GM19395 (cell line): ENCODE results near the gene MRTFA.
"Not testable (repeated sequence)": the region's sequence is repeated elsewhere in the genome, so short reads cannot be mapped to it uniquely, and the experiment has no call there.

Experiments used
- ATAC-seq: cut with Tn5 transposase; IDR thresholded peaks from one replicate; pipeline ENCODE4 v1.9.1; 2021; ENCODE audit warnings: mild to moderate bottlenecking, moderate library complexity; ENCODE audit not compliant: unreplicated experiment

MRTFA gene

DNA sequence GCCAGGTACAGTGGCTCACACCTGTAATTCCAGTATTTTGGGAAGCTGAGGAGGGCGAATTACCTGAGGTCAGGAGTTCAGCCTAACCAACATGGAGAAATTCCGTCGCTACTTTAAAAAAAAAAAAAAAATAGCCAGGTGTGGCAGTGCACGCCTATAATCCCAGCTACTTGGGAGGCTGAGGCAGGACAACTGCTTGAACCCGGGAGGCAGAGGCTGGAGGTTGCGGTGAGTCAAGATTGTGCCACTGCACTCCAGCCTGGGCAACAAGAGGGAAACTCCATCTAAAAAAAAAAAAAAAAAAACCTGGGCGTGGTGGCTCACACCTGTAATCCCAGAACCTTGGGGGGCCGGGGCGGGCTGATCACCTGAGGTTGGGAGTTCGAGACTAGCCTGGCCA lies 37.8 kb downstream of the MRTFA start:
- ATAC-seq, result not testable (repeated sequence)

DNA sequence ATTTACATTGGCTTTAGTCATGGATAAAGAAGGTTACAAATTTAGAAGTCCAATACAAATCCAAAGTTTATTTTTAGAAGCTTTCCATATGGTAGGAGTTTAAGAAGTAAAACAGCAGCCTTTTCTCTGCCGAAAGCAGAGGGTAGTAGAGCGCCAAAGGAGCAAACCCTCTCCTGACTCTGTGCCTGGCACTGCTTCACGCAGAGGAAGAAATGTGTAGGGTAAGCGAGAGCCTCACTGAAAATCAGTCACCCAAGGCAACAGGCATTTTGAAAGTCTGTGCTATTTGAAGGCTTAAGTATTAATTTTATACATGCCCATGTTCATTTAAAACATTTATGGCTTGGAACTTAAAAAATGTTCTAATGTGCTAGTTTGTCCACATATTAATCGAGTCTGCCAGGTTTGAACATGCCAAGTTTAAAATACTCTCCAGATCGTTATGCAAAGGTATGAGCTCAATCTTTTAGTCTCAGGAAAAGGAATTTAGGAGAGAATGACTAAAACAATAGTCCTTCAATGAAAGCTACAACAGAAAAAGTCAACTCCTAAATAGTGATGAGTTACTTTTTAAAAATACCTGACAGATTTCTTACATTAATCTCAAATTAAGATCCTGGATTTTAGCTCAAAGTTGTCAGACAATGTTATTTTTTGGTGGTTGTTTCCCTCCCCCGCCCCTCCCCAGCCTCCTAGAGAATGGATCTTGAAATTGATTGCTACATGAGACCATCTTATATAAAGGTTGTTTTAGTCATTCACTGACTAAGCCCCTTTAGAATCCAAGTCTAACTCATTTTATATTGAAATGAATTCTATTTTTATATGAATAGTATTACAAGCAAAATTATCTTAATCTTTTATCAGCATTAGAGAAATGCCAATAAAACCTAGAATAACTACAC lies 38.7 kb downstream of the MRTFA start:
- no peak for ATAC-seq

DNA sequence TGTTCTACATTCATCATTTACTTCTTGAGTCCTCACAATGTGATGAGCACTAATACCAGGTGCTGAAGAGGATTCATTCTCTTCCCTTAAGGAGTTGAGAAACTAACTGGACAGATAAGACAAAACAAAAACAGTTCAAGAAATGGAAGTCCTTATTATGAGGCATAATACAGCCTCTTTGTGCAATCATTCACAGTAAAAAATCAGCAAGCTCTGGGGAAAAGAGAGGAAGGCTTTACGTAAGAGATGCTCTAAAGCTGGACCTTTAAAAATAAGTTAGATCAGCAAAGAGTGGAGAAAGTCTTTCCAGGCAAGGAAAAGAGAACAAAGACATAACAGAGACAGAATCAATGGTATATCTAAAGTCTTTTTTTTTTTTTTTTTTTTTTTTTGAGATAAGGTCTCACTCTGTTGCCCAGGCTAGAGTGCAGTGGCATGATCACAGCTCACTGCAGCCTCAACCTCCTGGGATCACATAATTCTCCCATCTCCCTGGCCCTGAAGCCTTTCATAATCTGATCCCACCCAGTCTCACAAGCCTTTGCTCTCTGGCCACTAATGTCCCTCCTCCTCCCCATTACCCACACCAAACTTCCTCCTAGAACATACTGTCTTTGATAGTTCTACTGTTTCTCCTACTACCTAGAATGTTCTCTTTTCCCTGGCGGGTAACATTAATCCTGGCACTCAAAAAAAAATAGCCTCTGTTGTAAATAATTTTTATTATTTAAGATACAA lies 40.9 kb downstream of the MRTFA start:
- no peak for ATAC-seq

DNA sequence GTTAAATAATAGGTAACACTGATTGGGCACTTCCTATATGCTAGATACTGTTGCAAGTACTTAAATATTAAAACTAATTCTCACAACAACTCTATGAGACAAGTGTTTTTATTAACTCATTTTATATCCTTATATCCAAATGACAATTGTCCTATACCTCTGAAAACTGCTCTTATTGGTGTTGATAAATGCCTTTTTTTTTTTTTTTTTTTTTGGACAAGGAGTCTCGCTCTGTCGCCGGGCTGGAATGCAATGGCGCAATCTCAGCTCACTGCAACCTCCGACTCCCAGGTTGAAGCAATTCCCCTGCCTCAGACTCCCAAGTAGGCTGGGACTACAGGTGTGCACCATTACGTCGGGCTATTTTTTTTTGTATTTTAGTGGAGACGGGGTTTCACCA lies 41.6 kb downstream of the MRTFA start:
- no peak for ATAC-seq

DNA sequence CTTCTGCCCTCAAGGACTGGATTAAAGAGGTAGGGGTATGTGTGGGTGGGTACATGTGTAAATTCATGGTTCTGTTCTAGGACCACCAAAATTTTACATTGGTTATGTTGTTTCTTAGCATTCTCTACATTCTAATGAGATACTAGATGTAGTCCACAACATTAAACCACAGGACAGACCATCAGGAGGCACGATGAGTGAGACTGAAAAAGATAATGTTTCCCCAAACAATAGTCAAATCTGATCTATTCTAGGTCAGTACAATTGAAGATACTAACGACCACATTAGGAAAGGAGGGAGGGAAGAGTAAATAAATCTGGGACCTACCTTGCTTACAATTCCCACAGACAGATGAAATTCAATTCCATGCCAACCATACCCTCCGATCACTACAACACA lies 42.2 kb downstream of the MRTFA start:
- ATAC-seq, result no peak

DNA sequence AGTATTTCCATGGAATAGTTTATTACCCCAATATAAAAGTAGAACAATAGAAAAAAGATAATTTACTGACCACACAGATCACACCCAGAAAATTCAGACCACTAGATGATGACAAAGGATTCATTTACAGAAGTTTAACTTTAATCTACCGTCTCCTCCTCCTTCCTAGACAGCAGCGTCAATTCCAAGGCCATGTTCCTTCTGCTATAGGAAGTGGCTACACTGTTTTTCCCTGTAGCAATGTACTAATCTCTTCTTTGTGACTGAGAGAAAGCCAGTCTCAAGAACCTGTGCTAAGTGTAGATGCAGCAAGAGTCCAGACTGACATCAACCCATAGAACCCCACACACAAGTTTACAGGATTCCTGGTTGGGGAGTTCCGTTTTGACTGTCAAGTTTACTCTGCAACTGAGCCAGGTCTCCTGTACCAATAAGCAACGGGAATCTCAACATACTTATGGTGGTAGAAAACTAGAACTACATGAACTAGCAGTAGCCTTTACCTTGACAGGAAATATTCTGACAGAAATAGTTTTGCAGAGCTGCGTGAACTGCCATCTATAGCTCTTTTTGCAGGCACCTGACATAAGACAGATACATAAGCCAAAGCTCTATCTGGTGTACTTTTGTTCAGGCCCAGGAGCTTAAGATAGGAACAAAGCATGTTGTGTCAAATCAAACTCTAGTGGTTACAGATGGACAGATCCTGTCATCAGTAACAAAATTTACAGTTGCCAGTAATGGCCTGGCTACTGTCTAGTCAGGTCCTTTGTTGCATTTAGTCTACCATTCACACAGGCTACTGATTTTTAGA lies 42.9 kb downstream of the MRTFA start:
- ATAC-seq, result no peak

DNA sequence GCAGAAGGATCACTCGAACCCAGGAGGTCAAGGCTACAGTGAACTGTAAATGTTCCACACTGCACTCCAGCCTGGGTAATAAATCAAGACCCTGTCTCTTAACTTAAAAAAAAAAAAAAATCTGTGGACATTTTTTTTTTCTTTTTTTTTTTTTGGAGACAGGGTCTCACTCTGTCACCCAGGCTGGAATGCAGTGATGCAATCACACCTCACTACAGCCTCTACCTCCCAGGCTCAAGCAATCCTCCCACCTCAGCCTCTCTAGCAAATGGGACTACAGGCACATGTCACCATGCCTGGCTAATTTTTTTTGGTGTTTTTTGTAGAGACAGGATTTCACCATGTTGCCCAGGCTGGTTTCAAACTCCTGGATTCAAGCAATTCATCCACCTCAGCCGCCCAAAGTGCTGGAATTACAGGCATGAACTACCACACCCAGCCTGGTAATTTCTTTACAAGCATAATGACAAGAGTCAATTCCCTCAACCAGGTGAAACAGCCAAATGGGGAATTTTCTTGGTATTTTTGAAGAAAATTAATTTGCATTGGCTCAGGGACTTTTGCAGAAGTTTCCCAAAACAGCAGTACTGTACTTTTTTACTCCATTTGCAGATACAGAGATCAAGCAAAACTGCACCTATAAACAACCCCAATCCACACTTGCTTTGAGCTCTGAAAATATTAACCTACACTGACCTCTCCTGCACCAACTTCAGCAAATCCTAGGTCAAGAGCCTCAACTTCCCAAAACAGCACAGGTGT lies 44.0 kb downstream of the MRTFA start:
- ATAC-seq, result no peak

DNA sequence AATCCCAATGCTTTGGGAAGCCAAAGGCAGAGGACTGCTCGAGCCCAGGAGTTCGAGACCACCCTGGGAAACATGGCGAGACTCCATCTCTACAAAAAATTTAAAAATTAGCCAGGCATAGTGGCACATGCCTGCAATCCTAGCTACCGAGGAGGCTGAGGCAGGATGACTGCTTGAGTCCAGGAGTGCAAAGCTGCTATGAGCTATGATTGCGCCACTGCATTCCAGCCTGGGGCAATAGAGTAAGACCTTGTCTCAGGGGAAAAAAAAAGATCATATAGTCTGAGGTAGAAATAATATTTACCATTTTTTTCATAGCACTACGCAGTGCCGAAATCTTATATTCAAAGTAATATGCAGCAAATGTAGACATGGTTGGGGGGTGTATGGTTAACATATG lies 47.8 kb downstream of the MRTFA start:
- no peak for ATAC-seq

DNA sequence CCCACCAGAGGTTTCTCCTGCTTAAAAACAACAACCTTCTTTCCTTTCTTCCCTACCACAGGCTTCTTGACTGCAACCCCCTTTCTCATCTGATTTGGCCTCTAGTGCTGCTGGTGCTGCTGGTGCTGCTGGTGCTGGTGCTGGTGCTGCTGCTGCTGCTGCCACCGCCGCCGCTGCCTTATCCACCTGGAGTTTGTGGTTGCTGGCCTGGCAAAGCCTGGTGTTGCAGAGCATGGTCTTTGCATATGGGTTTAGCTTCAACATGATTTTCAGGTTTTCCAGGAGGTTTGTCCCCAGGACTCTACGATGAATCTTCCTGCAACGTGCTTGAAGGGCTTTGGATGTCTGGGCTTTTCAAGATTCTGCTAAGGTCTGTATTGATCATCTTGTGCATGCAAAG lies 49.7 kb downstream of the MRTFA start:
- ATAC-seq, result no peak

DNA sequence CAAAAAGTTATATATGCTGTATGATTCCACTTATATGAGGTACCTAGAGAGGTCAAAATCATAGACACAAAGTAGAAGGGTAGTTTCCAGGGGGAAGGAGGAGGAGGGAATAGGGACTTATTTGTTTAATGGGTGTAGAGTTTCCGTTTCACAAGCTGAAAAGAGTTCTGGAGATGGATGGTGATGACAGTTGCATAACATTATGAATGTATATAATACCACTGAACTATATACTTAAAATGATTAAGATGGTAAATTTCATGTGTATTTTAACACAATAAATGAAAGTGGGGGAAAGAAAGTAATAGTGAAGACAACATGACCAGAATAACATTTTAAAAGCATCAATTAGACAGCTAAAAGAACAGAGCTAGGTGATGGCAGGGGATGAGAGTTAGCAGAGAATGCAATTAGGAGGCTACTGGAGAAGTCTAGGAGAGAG lies 51.2 kb downstream of the MRTFA start:
- no peak for ATAC-seq

DNA sequence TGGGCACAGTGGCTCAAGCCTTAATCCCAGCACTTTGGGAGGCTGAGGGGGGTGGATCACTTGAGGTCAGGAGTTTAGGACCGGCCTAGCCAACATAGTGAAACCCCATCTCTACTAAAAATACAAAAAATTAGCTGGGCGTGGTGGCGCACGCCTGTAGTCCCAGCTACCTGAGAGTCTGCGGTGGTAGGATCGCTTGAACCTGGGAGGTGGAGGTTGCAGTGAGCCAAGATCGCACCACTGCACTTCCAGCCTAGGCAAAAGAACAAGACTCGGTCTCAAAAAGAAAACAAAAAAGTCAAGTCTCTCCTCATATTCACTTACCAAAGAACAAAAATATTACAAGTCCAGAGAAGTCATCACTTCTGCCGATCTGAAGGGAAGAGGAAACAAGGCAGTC lies 51.8 kb downstream of the MRTFA start:
- ATAC-seq, result not testable (repeated sequence)

DNA sequence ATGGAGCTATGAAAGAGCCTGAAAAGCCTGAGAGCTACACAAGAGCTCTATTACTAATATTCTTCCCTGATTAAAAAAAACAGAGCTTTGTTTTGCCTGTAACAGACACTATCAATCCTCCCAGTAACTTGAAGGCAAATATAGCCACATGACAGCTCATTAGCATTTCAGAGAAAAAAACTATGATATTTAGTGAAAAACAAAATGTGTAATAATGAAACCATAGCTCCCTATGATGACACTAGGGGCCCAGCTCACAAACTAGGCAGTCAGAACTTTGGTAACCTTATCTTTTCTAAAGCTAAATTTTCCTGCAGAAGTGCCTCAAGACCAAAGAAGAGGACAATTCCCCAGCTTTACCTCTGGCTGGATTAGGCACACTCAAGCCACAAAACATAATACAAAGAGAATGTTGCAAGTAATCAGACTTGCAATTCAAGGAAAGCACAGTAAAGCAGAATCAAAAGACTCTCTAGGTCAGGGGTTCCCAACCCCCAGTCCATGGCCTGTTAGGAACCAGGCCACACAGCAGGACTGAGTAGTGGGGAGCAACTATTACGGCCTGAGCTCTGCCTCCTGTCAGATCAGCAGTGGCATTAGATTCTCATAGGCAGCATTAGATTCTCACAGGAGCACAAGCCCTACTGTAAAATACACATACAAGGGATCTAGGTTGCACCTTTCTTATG lies 53.3 kb downstream of the MRTFA start:
- no peak for ATAC-seq

DNA sequence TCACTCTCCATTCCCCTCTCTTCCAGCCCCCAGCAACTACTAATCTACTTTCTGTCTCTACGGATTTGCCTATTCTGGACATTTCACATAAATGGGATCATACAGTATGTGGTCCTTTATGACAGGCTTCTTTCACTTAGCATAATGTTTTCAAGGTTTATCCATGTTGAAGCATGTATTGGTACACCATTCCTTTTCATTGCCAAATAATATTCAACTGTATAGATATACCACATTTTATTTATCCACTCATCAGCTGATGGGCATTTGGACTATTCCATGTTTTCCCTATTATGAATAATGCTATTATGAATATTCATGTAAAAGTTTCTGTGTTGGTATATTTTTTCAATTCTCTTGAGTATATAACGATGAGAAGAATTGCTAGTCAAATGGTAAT lies 54.5 kb downstream of the MRTFA start:
- no peak for ATAC-seq

DNA sequence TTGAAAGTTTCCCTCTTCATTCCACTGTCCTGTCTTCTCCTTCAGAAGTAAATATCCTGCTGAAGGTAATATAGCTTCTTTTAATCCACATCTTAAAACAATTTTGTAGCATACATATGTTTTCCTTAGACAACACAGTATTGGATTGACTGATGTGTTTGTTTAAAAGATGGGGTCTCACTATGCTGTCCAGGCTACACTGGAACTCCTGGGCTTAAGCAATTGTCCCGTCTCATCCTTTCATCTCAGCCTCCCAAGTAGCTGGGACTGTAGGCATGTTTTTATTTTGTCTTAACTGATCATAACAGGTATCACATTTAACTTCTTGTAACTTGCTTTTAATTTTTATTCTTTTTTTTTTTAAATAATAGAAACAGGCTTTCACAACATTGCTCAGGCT lies 55.9 kb downstream of the MRTFA start:
- no peak for ATAC-seq

DNA sequence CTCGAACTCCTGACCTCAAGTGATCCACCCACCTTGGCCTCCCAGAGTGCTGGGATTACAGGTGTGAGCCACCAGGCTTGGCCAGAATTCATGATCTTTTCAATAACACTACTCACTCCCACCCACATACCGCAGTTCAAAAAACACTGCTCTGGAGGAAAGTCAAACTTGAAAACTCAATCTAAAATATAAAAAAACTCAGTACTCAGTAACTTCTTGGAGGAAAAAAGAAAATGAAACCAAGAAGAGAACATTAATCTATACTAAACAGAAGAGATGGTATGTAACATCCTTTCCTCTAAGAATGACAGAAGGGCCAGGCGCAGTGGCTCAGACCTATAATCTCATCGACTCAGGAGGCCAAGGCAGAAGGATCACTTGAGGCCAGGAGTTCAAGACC lies 58.3 kb downstream of the MRTFA start:
- no peak for ATAC-seq

DNA sequence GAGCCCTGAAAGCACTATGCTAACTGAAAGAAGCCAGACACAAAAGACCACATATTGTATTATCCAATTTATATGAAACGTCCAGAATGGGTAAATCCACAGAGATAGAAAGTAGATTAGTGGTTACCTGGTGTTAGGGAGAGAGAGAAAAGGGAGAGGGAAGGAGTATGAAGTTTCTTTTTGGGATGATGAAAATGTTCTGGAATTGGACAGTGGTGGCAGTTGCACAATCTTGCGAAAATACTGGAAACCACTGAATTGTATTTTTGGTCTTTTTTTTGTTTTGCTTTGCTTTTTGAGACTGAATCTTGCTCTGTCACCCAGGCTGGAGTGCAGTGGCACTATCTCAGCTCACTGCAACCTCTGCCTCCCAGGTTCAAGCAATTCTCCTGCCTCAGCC lies 63.5 kb downstream of the MRTFA start:
- ATAC-seq, result no peak

DNA sequence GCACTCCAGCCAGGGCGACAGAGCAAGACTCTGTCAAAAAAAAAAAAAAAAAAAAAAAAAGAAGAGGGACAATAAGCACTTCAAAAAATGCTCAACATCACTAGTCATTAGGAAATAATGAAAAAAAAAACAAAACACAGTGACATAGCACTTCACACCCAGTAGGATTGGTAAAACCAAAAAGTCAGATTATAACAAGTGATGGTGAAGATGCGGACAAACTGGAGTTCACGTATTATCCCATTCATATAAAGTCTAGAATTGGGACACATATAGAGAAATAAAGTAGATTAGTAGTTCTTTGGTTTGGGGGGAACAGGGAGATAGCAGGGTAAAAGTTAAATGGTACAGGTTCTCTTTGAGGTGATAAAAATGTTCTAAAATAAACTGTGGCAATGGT lies 64.6 kb downstream of the MRTFA start:
- ATAC-seq, result no peak

DNA sequence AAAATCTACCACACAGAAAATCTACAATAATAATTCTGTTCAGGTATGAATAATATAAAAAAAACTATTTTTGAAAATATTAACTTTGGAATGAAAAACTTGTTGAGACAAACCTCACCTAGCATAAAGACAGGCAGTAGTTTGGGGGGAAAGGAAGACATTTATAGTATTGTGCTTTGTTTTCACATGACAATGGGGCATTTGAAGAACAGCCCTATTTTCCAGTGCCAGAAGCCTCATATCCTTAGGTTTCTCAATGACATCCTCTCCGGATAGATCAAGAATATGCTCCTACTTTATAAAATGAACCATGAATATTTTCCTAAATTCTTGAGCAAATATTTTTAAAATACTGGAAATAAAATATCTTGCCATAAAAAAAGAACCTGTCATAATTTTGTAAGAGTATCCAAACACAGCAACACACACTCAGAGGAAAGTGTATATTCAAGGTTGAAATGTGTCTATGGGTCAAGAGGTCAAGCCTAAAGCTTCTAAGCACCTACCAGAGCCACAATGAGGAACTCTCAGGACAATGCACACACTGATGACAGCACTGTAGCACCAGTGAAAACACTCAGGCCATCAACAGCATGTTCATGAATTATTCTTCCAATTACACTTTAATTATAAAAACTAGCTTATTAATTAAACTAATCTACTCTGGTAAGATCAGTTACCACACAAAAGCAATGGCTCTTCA lies 68.7 kb downstream of the MRTFA start:
- no peak for ATAC-seq

DNA sequence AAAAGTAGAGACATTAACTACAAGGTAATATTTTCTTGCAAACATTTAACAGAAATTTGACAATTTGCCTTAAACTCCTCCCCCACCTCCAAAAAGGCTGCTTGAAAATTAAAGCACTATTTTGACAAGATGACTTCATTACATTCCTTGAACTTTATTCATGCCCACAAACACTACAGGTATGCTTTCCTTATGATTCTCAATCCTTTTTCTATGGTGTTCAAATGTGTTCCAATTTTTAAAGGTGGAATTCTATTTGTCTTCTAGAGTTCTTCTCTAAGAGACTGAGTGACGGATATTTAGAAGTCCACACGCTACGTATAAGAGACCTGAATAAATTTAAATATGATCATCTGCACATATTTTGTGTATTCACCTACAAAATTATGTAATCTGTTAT lies 69.4 kb downstream of the MRTFA start:
- no peak for ATAC-seq
